ENCODE results near the gene OSBPL1A.

Gene OSBPL1A

DNA sequence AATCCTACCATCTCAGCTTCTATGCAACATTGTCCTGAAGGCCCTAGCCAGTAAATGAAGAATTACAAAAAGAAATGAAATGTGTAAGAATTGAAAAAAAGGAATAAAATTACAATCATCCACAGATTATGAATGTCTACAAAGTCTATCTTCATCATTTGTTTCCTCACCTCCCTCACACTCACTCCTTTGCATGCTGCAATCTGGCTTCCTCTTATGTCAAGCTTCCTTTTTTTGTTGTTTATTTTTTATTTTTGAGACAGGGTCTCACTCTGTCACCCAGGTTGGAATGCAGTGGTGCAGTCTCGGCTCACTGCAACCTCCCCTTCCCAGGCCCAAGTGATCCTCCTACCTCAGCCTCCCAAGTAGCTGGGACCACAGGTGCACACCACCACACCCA is 129.7 kb downstream of the OSBPL1A start:
- no peak for DNase-seq (ENCODE audit: low read depth in 2 of 2)

DNA sequence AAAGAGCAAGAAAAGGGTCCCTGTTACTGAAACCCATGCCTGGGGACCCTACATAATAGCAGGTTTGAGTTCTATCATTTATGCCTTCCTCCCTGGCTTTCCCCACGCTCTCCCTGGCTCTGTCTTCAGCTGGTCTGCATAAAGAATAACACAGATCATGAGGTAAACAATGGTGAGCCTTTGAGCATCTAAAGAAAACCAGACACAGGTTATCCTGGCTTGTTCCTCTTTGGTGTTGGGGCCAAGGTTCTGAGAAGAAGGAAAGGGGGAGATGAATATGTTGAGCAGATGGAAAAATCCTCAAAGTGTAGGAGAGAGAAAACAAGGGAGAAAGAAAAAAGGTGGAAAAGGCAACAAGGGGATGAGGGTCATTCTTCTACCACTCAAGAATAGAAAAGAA is 131.5 kb downstream of the OSBPL1A start:
- no peak for DNase-seq (ENCODE audit: low read depth in 2 of 2)

DNA sequence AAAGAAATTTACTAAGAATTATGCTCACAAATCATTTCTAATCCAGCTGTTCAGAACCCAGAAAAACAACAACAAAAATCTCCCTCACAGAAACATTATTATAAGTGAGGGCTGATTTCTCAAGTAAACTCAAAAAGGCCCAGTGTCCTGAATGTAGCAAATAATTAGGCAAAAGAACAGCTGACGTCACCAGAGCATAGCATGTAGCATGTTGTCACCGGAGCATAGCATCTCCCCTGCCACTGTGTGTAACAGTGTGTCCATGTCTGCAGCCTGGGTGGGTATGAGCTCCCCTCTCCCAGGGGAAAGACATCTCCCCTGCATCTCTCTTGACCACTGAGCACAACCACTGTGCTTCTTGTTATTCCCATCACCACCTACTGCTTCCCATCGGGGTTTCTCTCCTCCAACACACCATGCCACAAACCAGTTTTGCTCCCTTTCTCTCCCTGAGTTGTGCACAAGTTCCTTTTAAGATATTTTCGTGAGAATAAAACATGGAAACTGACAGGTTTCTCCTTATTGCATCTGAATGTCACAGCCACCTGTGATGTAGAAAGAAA is 132.0 kb downstream of the OSBPL1A start:
- DNase-seq (ENCODE audit: low read depth in 2 of 2): no peak

DNA sequence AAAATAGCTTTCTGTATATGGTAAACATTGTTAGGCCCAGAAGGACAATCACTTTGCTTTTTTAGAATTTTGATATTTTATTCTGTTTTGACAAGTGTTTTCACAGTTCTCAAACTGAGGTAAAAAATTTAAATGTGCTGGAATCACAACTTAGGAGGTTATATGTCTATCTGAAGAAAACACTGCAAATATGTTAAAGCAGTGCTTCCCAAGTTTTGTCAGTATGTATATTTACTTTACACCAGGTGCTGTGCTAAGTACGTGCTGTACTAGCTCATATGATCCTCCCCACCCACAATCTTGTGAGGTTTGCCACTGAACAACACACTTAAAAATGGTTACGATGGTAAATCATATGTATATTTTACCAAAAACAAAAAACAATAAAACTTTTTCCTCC is 134.6 kb downstream of the OSBPL1A start:
- DNase-seq (ENCODE audit: low read depth in 2 of 2): no peak

DNA sequence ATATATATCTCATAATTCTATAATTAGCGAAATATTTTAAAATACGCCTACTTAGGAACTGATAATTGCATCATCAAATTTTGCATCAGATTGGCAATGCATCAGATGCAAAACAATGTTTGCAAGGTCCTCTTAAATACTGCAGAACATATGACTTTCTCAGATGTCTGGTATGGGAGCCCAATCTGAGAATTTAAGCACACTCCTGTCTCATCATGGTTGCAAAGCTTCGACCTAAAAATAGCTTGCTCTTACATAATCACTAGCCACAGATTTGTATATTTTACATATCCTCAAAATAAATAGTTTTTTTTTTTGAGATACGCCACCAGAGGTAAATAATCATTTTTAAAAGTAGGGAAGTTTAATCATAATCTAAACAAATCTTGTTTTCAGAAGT is 135.5 kb downstream of the OSBPL1A start:
- no peak for DNase-seq (ENCODE audit: low read depth in 2 of 2)

DNA sequence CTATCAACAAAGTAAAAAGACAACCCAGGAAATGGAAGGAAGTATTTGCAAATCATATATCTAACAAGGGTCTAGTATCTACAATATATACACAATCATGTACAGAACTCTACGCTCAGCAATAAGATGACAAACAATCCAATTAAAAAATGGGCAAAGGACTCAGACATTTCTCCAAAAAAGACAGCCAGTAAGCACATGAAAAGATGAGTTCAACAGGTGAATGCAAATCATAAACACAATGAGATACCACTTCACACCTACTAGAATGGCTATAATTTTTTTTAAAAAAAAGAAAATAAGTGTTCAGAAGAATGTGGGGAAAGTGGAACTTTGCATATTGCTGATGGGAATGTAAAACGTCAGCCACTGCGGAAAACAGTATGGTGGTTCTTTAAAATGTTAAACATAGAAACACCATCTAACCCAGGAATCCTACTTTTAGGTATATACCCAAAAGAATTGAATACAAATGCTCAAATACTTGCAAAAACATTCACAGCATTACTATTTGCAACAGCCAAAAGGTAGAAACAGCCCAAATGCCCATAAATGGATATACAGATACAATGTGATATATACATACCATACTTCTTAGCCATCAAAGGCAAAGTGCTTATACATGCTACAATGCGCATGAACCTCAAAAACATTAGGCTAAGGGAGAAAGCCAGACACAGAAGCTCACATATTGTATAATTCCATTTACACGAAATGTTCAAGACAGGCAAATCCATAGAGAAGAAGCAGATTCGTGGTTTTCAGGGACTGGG is 137.6 kb downstream of the OSBPL1A start:
- DNase-seq (ENCODE audit: low read depth in 2 of 2): no peak

DNA sequence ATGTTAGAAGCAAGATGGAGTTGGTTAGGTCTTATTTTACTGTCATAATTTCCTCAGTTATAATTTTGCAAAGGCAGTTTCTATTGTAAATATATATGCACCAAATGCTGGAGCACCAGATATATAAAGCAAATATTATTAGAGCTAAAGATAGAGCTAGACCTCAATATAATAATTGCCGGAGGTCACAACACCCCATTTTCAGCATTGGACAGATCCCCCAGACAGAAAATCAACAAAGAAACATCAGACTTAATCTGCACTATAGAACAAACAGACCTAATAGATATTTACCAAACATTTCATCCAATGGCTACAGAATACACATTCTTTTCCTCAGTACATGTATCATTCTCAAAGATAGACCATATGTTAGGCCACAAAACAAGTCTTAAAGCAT is 143.6 kb downstream of the OSBPL1A start:
- DNase-seq (ENCODE audit: low read depth in 2 of 2): no peak

DNA sequence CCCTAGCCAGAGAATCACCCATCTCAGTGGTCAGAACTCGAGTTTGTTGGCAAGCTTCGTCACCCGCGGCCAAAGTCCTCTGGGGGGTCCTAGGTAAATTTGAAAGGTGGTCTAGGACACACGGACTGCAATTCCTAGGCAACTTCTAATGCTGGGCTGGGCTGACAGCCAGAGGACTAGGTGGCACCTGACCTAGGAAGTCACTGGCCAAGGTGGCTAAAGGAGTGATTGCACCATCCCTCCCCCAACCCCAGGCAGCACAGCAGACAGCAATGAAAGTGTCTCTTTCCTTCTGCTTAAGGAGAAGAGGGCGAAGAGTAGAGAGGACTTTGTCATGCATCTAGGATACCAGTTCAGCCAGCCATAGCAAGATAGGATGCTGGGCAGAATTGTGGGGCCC is 147.9 kb downstream of the OSBPL1A start:
- DNase-seq (ENCODE audit: low read depth in 2 of 2): no peak

DNA sequence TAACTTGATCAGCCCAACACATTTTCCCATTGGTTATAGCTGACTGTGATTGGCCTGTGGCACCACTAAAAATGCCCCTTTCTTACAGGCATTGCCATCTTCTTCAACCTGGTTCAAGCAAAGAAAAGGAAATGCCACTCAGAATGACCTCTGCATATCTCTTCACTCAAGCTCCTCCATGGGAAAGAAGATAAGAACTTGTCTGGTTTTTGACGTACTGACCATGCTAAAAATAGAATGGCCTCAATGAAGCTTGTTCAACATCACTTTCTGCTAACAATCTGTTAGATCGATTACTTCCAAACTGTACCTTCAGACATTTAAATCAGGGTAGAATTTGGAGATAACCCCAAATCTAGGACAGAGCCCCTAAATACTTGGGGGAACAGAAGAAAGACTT is 149.3 kb downstream of the OSBPL1A start:
- DNase-seq (ENCODE audit: low read depth in 2 of 2): no peak

DNA sequence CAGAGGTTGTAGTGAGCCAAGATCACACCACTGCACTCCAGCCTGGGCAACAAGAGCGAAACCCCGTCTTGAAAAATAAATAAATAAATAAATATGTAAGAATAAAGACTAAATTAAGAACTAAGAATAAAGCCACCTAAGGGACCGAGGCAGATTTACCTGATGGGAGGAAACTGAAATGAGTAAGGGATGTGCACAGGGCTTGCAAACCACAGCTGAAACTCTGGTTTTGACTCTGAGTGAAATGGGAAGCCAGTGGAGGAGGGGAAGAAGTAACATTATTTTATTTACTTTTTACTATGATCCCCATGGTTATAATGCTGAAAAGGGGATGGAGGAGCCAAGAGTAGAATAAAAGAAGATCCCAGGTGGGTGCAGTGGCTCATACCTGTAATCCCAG is 151.5 kb downstream of the OSBPL1A start:
- no peak for DNase-seq (ENCODE audit: low read depth in 2 of 2)

DNA sequence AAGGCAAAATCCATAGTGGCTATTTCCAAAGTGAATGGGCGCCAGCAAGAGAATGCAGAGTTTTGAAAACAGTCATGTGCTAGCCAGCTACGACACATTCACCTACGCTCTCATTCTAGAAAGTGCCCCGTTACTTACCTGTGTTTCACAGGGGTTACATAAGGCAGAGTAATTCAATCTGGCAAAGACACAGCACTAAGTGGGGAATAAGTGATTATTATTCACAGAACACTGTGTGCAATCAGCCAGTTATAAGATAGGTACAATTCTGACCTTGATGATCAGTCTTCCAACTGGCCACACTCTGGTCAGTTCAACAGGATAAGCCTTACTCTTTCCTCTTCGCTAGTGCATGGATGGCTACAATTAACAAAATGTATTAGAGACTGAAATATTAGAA is 152.9 kb downstream of the OSBPL1A start:
- no peak for DNase-seq (ENCODE audit: low read depth in 2 of 2)

DNA sequence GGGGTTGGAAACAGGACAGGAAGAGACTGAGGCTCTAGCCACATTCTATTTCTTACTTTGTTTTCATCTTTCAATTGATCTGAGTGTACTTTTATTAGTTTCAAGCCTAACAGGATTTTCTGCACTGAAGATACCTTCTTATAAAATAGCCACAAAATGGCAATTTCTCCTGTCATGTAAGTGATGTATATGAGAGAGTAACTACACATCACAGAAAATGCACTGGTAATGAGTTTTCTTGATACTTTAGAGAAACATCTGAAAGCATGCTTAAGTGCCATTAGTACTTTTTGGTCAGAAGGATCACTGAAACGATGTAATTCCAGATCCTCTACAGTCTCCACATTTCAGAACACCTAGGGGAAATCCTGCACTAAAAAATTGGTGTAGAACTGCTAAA is 153.9 kb downstream of the OSBPL1A start:
- no peak for DNase-seq (ENCODE audit: low read depth in 2 of 2)

DNA sequence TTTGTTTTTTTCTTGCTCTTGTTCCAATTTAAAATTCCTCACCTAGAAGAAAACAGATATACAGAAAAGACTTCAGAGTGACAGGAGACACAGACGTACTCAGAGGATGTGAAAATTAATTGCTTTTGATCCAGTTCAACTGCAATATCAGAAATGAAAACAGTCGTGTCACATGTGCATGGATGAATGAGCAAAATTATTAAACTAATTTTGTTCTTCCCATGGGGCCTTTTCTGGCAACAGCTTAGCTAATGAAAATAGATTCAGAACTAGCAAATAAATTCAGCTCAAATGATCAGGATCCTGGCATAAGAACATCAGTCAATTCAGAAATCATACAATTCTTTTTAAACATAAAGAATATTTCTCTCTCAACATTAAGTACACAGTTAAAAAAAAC is 158.3 kb downstream of the OSBPL1A start:
- no peak for DNase-seq (ENCODE audit: low read depth in 2 of 2)

DNA sequence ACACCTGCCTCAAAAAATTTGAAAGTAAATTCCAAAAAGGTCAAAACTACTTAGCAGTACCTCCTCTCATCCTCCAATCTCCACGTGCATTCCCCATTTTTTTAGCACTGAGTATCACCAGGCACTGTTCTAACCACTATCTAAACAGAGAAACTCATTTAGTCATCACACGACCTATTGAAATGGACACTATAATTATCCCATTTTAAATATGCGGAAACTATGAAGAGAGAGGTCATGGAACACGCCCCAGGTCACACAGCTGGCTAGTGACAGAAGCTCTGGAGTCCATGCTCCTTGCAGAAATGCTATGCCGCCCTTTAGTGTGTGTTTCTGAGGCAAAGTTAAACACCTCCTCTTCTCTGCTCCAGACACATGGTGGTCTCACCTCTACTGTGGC is 159.2 kb downstream of the OSBPL1A start:
- no peak for DNase-seq (ENCODE audit: low read depth in 2 of 2)

DNA sequence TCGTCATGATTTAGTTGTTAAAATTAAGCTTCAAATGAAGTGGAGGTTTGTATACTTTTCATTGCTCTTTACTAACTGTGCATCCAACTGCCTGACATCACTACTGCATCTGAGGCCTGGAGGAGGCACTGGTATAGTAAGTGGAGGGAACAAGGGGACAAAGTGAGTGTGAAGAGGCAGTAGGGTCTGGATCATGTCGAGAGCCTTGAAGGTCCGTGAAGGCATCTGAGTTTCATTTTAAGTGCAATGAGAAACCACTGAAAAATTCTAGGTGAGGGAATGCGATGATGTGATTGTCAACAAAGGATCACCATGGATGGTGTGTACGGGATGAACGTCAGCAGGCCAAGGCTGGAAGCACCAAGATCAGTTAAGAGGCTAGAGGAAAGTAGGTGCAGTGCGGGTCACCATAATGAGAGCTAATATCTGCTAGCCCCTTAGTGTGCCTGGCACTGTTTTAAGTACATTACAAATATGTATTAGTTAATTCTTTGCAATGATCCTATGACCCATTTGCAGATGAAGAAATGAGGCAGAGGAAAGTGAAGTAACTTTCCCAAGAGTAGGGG is 162.7 kb downstream of the OSBPL1A start:
- no peak for DNase-seq (ENCODE audit: low read depth in 2 of 2)

DNA sequence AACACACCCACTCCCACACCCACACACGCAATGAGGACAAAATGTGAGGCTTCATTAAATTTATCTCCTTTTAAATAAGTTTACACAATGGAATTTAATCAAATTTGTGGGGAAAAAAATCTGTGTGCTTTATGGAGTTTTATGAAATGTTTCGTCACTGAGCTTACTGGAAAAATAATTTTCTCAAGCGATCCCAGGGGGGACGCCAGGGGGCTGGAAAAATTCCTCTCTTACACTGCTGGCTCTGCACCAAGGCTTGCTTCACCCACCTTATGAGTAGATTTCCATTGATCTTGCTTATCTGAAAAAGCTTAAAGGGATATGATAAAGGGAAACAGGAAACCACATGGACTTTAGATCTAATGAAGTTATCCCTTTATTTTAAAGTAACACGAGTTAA is 163.3 kb downstream of the OSBPL1A start:
- DNase-seq (ENCODE audit: low read depth in 2 of 2): no peak

DNA sequence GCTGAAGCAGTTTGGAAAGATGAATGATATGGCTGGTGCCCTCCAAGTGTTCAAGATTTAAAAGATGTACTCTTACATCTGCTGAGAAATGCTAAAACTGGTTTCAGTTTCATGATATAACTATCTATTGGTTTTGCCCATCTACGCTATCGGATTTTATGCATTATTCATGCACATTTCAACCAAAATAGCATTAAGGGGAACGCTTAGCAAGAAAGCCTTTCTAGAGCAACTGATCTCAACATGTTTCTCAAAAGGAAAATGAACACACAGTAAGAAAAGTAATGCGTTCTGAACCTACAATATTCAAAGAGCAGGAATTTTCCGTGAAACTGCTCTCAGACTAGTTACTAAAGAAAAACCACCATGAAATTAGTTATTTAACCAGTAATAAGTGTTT is 164.8 kb downstream of the OSBPL1A start:
- no peak for DNase-seq (ENCODE audit: low read depth in 2 of 2)

DNA sequence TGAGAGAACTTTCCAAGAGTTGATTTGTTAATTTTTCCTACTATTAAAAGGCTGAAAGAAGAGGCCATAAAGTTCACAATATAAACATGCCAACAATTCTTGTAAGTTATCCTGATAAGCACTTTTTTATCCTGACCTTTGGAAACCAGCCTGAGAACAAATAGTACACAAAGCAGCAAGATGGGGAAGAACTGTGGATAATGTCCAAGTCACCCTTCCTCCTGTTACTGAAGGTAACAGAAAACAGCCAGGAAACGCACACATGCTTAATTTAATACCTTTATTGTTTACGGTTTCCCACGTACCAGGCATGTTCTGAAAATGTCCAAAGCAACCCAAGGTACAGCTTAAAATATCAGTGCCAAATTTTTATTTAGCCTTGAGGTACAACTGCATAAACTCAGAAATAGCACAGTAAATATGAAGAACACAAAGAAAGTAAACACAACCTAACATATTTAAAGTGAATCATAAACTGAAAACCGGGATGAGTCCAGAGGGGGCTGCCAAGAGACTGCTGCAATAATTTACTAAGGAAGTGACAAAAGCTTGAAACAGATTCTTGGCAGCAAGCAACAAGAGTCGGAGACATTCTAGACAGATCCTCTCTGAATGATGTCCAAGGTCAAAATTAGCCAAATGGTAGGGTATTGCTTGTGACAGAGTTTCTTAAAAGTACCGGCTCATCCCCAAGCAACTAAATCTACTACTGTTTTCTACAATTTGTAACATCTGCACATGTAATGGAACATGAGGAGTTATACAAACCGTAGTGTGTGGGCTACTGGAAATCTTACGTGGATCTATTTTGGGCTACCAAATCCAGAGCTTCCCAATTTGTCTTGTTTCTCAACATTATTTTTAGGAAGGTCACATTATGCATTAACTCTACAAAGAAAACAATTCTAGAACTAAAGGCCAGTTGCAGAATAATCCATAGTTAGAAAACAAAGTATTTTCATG is 165.6 kb downstream of the OSBPL1A start:
- no peak for DNase-seq (ENCODE audit: low read depth in 2 of 2)

DNA sequence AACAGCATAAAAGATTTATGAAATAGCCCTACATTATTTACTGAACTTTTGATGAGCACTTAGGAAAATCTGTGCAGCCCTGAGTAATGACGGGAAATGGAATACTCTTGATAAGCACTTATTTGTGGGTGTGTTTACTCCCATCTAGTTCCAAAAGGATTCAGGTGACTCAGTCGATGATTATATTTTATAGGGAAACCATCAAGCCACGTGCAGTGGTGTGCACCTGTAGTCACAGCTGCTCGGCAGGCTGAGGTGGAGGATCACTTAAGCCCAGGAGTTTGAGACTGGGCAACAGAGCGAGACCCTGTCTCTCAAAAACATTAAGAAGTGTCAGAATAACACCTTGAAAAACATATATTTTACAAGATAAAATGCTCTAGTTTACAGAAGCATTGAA is 166.9 kb downstream of the OSBPL1A start:
- DNase-seq (ENCODE audit: low read depth in 2 of 2): no peak

DNA sequence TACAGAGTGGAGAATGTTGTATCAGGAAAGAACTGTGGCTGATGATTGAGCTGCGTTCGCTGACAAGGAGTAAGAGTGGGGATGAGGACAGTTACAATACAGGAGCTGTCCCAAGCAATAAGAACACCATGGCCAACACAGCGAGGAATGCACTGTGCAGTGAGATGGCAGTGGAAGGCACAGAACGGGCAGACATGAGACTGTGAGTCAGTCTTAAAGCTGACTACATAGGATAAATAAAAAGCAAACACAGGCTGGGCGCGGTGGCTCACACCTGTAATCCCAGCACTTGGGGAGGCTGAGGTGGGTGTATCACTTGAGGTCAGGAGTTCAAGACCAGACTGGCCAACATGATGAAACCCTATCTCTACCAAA is 169.0 kb downstream of the OSBPL1A start:
- DNase-seq (ENCODE audit: low read depth in 2 of 2): no peak

DNA sequence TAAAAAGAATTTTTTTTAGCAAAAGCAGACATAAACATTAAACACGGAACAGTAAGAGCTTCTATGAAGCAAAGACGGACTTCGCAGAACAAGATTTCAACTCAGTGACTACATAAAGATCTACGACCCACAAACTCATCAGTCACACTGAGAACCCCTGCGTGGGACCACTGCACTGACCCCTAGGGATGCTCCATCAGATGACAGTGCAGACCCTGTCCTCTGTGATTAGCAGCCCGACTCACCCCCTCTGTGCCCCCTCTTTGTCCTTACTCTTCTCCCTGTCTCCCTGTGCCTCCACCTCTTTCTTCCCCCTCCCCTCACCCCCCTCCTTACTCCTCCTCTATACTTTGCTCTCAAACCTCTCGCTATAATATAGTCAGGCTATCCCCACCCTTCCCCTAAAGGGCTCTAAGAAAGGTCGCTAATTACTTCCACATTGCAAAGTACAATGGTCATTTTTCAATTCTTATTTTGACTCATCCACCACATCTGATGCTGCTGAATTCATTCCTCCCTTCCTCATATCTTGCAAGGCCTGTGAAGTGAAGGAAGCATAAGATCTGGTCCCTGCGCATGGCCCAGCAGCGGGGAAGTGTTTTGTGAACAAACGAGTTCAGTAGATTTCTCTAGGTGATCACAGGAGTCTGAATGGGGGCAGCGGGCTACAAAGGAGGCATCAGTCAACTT is 169.5 kb downstream of the OSBPL1A start:
- no peak for DNase-seq (ENCODE audit: low read depth in 2 of 2)

DNA sequence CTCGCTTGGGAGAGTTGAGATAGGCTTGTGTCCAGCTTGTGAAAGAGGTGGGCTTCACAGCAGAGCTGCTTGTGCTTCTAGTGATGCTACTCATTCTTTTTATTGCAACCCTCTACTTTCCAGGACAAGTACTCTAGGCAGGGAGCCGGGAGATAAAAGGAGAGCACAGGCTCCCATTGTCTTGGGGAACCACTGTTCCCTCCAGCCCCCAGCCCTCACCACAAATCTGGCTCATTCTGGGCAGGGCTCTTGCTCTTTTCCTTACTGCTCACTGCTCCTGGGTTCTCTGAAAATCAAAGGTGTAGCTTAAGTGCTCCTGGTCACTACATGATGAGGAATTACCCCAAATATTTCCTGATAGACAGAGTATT is 177.3 kb downstream of the OSBPL1A start:
- DNase-seq (ENCODE audit: low read depth in 2 of 2): no peak
